ENCODE results near the gene ETS1.
A peak's percentile ranks its signal among the peaks of the same experiment; 100 is the strongest.

ETS1 gene

DNA sequence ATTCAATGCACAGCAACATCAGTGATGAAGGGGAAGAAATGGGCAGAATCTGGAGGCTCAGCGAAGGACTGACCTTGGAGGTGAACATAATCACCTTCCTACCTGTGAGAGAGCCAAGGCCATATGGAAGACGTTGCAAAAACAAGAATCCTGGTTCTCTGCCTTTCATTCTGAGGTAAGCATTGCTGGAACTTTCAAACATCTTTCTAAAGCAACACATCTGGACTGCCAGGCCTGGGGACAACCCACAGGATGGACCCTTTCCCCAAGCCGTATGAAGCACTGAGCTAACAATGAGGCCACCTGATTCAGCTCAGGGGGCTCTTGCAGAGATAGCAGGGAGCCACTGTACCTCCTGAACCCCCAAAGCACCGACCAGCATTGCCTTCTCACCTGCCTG is 70.5 kb downstream of the ETS1 start:
- no peak overlapping the region for H2AFZ ChIP-seq (ENCODE audit: low read length)
- H3K4me2 ChIP-seq (ENCODE audit: low read length) = peak overlapping the region; percentile 79
- peaks cover 100% of the 10 kb centered on the region for H3K79me2 ChIP-seq (ENCODE audit: insufficient read depth, low read length)
- TF ChIP-seq, protein P1, sequence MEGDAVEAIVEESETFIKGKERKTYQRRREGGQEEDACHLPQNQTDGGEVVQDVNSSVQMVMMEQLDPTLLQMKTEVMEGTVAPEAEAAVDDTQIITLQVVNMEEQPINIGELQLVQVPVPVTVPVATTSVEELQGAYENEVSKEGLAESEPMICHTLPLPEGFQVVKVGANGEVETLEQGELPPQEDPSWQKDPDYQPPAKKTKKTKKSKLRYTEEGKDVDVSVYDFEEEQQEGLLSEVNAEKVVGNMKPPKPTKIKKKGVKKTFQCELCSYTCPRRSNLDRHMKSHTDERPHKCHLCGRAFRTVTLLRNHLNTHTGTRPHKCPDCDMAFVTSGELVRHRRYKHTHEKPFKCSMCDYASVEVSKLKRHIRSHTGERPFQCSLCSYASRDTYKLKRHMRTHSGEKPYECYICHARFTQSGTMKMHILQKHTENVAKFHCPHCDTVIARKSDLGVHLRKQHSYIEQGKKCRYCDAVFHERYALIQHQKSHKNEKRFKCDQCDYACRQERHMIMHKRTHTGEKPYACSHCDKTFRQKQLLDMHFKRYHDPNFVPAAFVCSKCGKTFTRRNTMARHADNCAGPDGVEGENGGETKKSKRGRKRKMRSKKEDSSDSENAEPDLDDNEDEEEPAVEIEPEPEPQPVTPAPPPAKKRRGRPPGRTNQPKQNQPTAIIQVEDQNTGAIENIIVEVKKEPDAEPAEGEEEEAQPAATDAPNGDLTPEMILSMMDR (IDR thresholded peaks at IDR 0.05; ENCODE audit: low read length) = no peak
- no peak for TF ChIP-seq EZH2 (IDR thresholded peaks at IDR 0.05; ENCODE audit: borderline replicate concordance, low read length)
- no peaks in the 10 kb centered on the region for H4K20me1 ChIP-seq (ENCODE audit: insufficient read depth, low read length)
- no peaks in the 10 kb centered on the region for H3K27me3 ChIP-seq (ENCODE audit: insufficient read depth, low read length)
- H3K9me2 ChIP-seq (ENCODE audit: low read depth, low read length) = no peaks in the 10 kb centered on the region
- no peaks in the 10 kb centered on the region for H3F3A ChIP-seq (ENCODE audit: insufficient read depth, low read length)
- H3K27ac ChIP-seq (ENCODE audit: low read depth, low read length, poor library complexity, severe bottlenecking) = peak overlapping the region; percentile 85
- peaks cover 68% of the 10 kb centered on the region for H3K4me1 ChIP-seq (ENCODE audit: insufficient read depth, low read length, severe bottlenecking)
- peak overlapping the region; percentile 96 for H3K9ac ChIP-seq (ENCODE audit: low read length)
- peaks cover 95% of the 10 kb centered on the region for H3K36me3 ChIP-seq (ENCODE audit: insufficient read depth, low read length)
- peak overlapping the region; percentile 91 for H3K4me3 ChIP-seq (ENCODE audit: low read depth, low read length, poor library complexity, severe bottlenecking)
- H3K9me3 ChIP-seq (ENCODE audit: low read length) = no peaks in the 10 kb centered on the region

DNA sequence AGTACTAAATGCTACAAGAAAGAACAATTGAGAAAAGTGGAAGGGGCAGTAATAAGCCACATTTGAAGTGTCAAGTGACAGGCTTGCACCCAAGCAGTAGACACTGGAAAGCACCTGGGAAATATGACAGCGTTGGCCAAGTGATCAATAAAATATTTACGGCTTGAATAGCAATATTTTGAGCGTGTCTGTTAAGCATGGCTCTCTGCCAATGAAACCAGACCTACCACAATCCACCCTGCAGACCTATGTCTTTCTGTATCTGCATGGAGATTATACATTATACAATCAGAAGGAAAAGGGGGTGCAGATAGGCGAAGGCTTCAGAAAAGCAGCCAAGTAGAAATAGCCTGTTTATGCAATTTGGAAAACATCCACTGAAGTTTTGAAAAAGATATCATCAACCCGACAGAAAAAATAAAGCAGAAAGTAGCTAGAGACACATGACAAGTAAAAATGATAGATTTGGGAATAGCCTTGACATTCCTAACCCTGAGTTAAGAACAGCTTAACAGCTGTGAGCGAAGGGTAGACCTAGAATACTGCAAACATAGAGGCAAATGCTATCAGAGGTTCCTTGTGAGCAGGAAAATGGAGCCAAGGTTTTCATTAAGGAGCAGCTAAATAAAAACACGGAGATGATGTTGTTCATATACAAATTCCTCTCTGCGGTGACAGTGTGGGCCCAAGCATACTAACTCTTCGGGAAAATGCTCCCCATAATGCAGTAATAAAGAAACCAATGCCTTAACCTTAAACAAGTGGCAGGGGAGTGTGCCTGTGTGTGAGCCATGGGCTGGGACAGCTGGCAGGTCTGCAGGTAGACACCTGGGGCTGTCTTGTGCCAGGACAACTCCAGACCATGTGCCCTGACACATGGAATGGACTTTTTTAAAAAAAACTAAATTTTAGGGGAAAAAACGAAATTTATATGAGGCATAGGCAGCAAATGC is 71.3 kb downstream of the ETS1 start:
- Histone ChIP-seq H3K4me3 (ENCODE audit: low read depth, low read length, poor library complexity, severe bottlenecking) (peak overlapping the region; percentile 91), H3K36me3 (ENCODE audit: insufficient read depth, low read length) (peaks cover 95% of the 10 kb centered on the region), H3K4me2 (ENCODE audit: low read length) (peak overlapping the region; percentile 79)

DNA sequence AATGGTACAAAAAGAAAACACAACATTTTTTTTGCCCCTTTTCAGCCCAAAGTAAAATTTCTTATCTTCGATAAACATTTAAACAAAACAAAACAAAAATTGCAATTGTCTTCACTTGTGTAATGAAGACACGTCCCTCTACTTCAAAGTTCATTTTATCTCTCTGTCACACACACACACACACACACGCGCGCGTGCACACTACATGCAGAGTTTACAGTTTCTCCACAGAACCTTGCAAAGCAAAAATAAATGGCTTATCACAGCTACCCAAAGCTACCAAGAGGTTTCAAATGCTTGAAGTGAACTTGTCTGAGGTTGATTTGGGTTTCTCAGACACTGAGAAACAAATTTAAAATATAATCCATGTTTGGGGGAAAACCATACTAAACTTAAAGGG is 72.3 kb downstream of the ETS1 start:
- peak overlapping the region; percentile 91 for H3K4me3 ChIP-seq (ENCODE audit: low read depth, low read length, poor library complexity, severe bottlenecking)
- no peaks in the 10 kb centered on the region for H4K20me1 ChIP-seq (ENCODE audit: insufficient read depth, low read length)
- H3K4me2 ChIP-seq (ENCODE audit: low read length) = peak overlapping the region; percentile 79
- no peaks in the 10 kb centered on the region for H3K9me2 ChIP-seq (ENCODE audit: low read depth, low read length)
- peak overlapping the region; percentile 96 for H3K9ac ChIP-seq (ENCODE audit: low read length)
- H3K27ac ChIP-seq (ENCODE audit: low read depth, low read length, poor library complexity, severe bottlenecking) = peak overlapping the region; percentile 85
- H3K27me3 ChIP-seq (ENCODE audit: insufficient read depth, low read length) = no peaks in the 10 kb centered on the region
- peaks cover 86% of the 10 kb centered on the region for H3K4me1 ChIP-seq (ENCODE audit: insufficient read depth, low read length, severe bottlenecking)
- no peaks in the 10 kb centered on the region for H3K9me3 ChIP-seq (ENCODE audit: low read length)
- peaks cover 100% of the 10 kb centered on the region for H3K79me2 ChIP-seq (ENCODE audit: insufficient read depth, low read length)
- no peak overlapping the region for H2AFZ ChIP-seq (ENCODE audit: low read length)
- H3F3A ChIP-seq (ENCODE audit: insufficient read depth, low read length) = no peaks in the 10 kb centered on the region
- no peak for TF ChIP-seq EZH2 (IDR thresholded peaks at IDR 0.05; ENCODE audit: borderline replicate concordance, low read length)
- TF ChIP-seq, protein P1 (IDR thresholded peaks at IDR 0.05; ENCODE audit: low read length) = no peak
- peaks cover 95% of the 10 kb centered on the region for H3K36me3 ChIP-seq (ENCODE audit: insufficient read depth, low read length)

More for the DNA sequence above, 71.3 kb downstream of the ETS1 start:
- Histone ChIP-seq H3K9ac (ENCODE audit: low read length) (peak overlapping the region; percentile 96), H3K27me3 (ENCODE audit: insufficient read depth, low read length) (no peaks in the 10 kb centered on the region), H3K9me3 (ENCODE audit: low read length) (no peaks in the 10 kb centered on the region), H3K79me2 (ENCODE audit: insufficient read depth, low read length) (peaks cover 100% of the 10 kb centered on the region), H3K9me2 (ENCODE audit: low read depth, low read length) (no peaks in the 10 kb centered on the region), H2AFZ (ENCODE audit: low read length) (no peak overlapping the region), H3K27ac (ENCODE audit: low read depth, low read length, poor library complexity, severe bottlenecking) (peak overlapping the region; percentile 85), H3F3A (ENCODE audit: insufficient read depth, low read length) (no peaks in the 10 kb centered on the region), H3K4me1 (ENCODE audit: insufficient read depth, low read length, severe bottlenecking) (peaks cover 75% of the 10 kb centered on the region), H4K20me1 (ENCODE audit: insufficient read depth, low read length) (no peaks in the 10 kb centered on the region)
- TF ChIP-seq, protein P1 (IDR thresholded peaks at IDR 0.05; ENCODE audit: low read length) = no peak
- TF ChIP-seq EZH2 (IDR thresholded peaks at IDR 0.05; ENCODE audit: borderline replicate concordance, low read length) = no peak

Measured in OCI-LY1 (cell line).